ENCODE data around the gene CPLX4. TPM values are rescaled to one million over a fixed set of nuclear protein-coding genes. Genes with fewer than 3 reads are reported as not detected.

The CPLX4 gene
- total RNA-seq, 2 donors from 2014 or later, result not detected

GRCh38 chr18:59282341-59282740 is 36.1 kb downstream of the CPLX4 start:
- Histone ChIP-seq H3K4me1 (no peaks in the 10 kb centered on the region), H3K4me3 (no peak overlapping the region), H3K27me3 (peaks cover 3% of the 10 kb centered on the region), H3K9me3 (no peaks in the 10 kb centered on the region), H3K27ac (no peak overlapping the region), H3K36me3 (no peaks in the 10 kb centered on the region), H3K9ac (ENCODE audit: low read depth in 2 of 2, low read length in 2 of 2) (no peak overlapping the region)
- intact Hi-C loops (cut with DNase I), result no loop called here
- no peak for DNase-seq
- no peak for TF ChIP-seq CTCF (IDR thresholded peaks at IDR 0.05)

GRCh38 chr18:59279722-59280121 is 38.7 kb downstream of the CPLX4 start:
- intact Hi-C loops (cut with DNase I), result no loop called here
- peaks cover 15% of the 10 kb centered on the region for H3K27me3 ChIP-seq
- no peak overlapping the region for H3K4me3 ChIP-seq
- H3K9me3 ChIP-seq, result no peaks in the 10 kb centered on the region
- no peak overlapping the region for H3K27ac ChIP-seq
- no peaks in the 10 kb centered on the region for H3K4me1 ChIP-seq
- H3K9ac ChIP-seq (ENCODE audit: low read depth in 2 of 2, low read length in 2 of 2), result no peak overlapping the region
- DNase-seq, result no peak
- no peak for TF ChIP-seq CTCF (IDR thresholded peaks at IDR 0.05)
- no peaks in the 10 kb centered on the region for H3K36me3 ChIP-seq

GRCh38 chr18:59279193-59279592 is 39.3 kb downstream of the CPLX4 start:
- peaks cover 21% of the 10 kb centered on the region for H3K27me3 ChIP-seq
- H3K4me3 ChIP-seq, result no peak overlapping the region
- H3K4me1 ChIP-seq, result no peaks in the 10 kb centered on the region
- no peak for TF ChIP-seq CTCF (IDR thresholded peaks at IDR 0.05)
- H3K9me3 ChIP-seq, result no peaks in the 10 kb centered on the region
- no peak overlapping the region for H3K27ac ChIP-seq
- no peak for DNase-seq
- H3K36me3 ChIP-seq, result no peaks in the 10 kb centered on the region
- intact Hi-C loops (cut with DNase I), result no loop called here
- H3K9ac ChIP-seq (ENCODE audit: low read depth in 2 of 2, low read length in 2 of 2), result no peak overlapping the region

GRCh38 chr18:59278793-59279192 is 39.7 kb downstream of the CPLX4 start:
- Histone ChIP-seq H3K36me3 (no peaks in the 10 kb centered on the region), H3K4me3 (no peak overlapping the region), H3K27ac (no peak overlapping the region), H3K27me3 (peaks cover 23% of the 10 kb centered on the region), H3K9ac (ENCODE audit: low read depth in 2 of 2, low read length in 2 of 2) (no peak overlapping the region), H3K4me1 (no peaks in the 10 kb centered on the region), H3K9me3 (no peaks in the 10 kb centered on the region)
- intact Hi-C loops (cut with DNase I), result no loop called here
- no peak for TF ChIP-seq CTCF (IDR thresholded peaks at IDR 0.05)
- DNase-seq, result no peak

GRCh38 chr18:59276047-59276446 is 42.4 kb downstream of the CPLX4 start:
- no peaks in the 10 kb centered on the region for H3K36me3 ChIP-seq
- H3K27ac ChIP-seq, result no peak overlapping the region
- H3K27me3 ChIP-seq, result peaks cover 49% of the 10 kb centered on the region
- no peak for TF ChIP-seq CTCF (IDR thresholded peaks at IDR 0.05)
- no peaks in the 10 kb centered on the region for H3K9me3 ChIP-seq
- intact Hi-C loops (cut with DNase I), result no loop called here
- H3K4me3 ChIP-seq, result no peak overlapping the region
- no peaks in the 10 kb centered on the region for H3K4me1 ChIP-seq
- H3K9ac ChIP-seq (ENCODE audit: low read depth in 2 of 2, low read length in 2 of 2), result no peak overlapping the region
- no peak for DNase-seq
